Small intestine (tissue), 7 donors: ENCODE measurements around the gene FNDC3B. TPM values are rescaled to one million over a fixed set of nuclear protein-coding genes. Genes with fewer than 3 reads are reported as not detected.

Experiments used
- DNase-seq, 2 donors: peaks; one replicate each; pipeline versions ENCODE4 v3.0.0 to v3.0.0-alpha.2; 2013
- FAIRE-seq: peaks from 2 replicates; lab custom pipeline; 2012; peaks lifted over from hg19 to GRCh38; lab: Jason Lieb, UNC
- H3K27ac ChIP-seq, 3 donors: one replicate each; pipeline ENCODE4 v1.5.1; 2013; ENCODE audit warnings: low read length in 2 of 3, mild to moderate bottlenecking in 2 of 3, control low read depth in 1 of 3, inconsistent platforms in 1 of 3, low read depth in 1 of 3, moderate library complexity in 1 of 3
- H3K27me3 ChIP-seq, 3 donors: one replicate each; pipeline ENCODE4 v1.6.1; 2013; ENCODE audit warnings: low read length in 3 of 3, inconsistent platforms in 1 of 3; ENCODE audit not compliant: control insufficient read depth in 3 of 3, insufficient read depth in 3 of 3
- H3K36me3 ChIP-seq, 3 donors: one replicate each; pipeline ENCODE4 v1.6.1; 2013; ENCODE audit warnings: low read length in 3 of 3, inconsistent platforms in 1 of 3, low read depth in 1 of 3, mild to moderate bottlenecking in 1 of 3, moderate library complexity in 1 of 3; ENCODE audit not compliant: control insufficient read depth in 3 of 3, insufficient read depth in 2 of 3
- H3K4me1 ChIP-seq, 3 donors: one replicate each; pipeline ENCODE4 v1.6.1; 2013; ENCODE audit warnings: low read length in 2 of 3, inconsistent platforms in 1 of 3, low read depth in 1 of 3, mild to moderate bottlenecking in 1 of 3, moderate library complexity in 1 of 3; ENCODE audit not compliant: control insufficient read depth in 3 of 3, insufficient read depth in 2 of 3
- H3K4me3 ChIP-seq, 3 donors: one replicate each; pipeline ENCODE4 v1.5.1; 2013; ENCODE audit warnings: low read length in 3 of 3, control low read depth in 1 of 3, inconsistent platforms in 1 of 3, low read depth in 1 of 3, mild to moderate bottlenecking in 1 of 3, moderate library complexity in 1 of 3
- H3K9me3 ChIP-seq, 2 donors: one replicate each; pipeline ENCODE4 v1.6.1; 2013; ENCODE audit warnings: low read depth in 1 of 2, low read length in 1 of 2; ENCODE audit not compliant: control insufficient read depth in 2 of 2, insufficient read depth in 1 of 2
- WGBS, 3 donors: extraction: QIAGEN DNeasy Blood & Tissue Kit; methylation state at CpG; one replicate each; pipeline ENCODE4 v1.1.7; 2013; 5-methylcytosine and 5-hydroxymethylcytosine counted together
- polyA plus RNA-seq, 4 donors: library from polyadenylated mRNA; stranded (reverse) in 3 of 4; unstranded in 1 of 4; fragments of 200-250 nt in 3 of 4; fragments of 120-200 nt in 1 of 4; gene quantifications; one replicate each; pipeline versions ENCODE4 v1.2.1 to v1.2.3, GENCODE V29; 2013
- donor health status: healthy with polysubstance abuse.
- donor health status: control.
- donor health status: control.
- donor health status: Bipolar disorder and iron deficiency.
- donor health status: healthy.

The FNDC3B gene
- polyA plus RNA-seq, 4 donors = 6.0 to 24.7 (median 10.1) TPM

DNA sequence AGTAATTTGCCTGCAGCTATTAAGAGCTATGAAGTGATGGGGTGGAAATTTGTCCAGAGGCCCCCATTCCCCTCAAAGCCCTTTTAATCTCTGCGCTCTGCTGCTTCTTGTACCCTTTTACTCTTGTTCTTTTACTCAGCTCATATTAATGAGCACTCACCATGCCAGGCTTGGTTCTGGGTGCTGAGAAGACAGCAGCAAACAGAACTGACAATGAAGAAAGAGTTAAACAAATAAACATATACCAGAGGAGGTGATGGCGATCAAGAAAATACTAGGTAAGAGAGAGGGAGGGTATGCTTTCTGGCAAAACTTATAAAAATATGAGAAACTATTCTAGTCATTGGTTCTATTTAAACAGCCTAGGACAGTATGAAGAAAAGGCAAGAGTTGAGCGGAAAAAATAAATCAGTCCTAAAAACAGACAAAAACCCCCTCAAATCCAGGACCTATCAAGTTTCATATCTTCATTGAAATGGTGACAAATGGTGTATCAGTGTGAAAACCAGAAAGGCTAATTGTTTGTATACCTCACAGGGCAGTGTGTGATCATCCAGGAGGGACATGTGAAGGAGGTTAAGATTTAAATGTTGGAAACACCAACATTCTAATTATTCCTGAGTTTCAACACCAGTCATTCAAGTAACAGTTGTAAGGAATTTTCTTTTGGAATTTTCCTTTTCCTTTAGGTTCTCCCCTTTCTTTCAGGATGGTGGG lies 144.9 kb downstream of the FNDC3B start:
- no peak overlapping the region for H3K4me3 ChIP-seq
- 92 to 100% (median 96%) methylated on average over 3 of the region's 3 CpGs for WGBS, 3 donors
- H3K27me3 ChIP-seq = no peaks in the 10 kb centered on the region
- H3K36me3 ChIP-seq = no peaks in the 10 kb centered on the region
- no peak for DNase-seq
- H3K4me1 ChIP-seq = peaks cover 0 to 19% (median 9%) of the 10 kb centered on the region in 3 donors
- no peak overlapping the region for H3K27ac ChIP-seq
- no peak for FAIRE-seq
- H3K9me3 ChIP-seq = no peaks in the 10 kb centered on the region

- FAIRE-seq (no peak), DNase-seq (no peak)
- Histone ChIP-seq H3K27me3 (no peaks in the 10 kb centered on the region), H3K4me1 (peaks cover 0 to 5% (median 0%) of the 10 kb centered on the region in 3 donors), H3K27ac (no peak overlapping the region), H3K36me3 (no peaks in the 10 kb centered on the region), H3K4me3 (no peak overlapping the region), H3K9me3 (no peaks in the 10 kb centered on the region)
- WGBS, 3 donors = 57 to 80% (median 67%) methylated on average over 2 of the region's 2 CpGs
These were observed 146.5 kb downstream of the FNDC3B start for GRCh38 chr3:172185907-172186306.

GRCh38 chr3:172186607-172187006 lies 147.2 kb downstream of the FNDC3B start:
- FAIRE-seq (no peak), DNase-seq (no peak)
- peaks cover 0 to 5% (median 0%) of the 10 kb centered on the region in 3 donors for H3K4me1 ChIP-seq
- H3K4me3 ChIP-seq = no peak overlapping the region
- 94 to 99% (median 96%) methylated on average over 4 of the region's 4 CpGs for WGBS, 3 donors
- no peaks in the 10 kb centered on the region for H3K9me3 ChIP-seq
- H3K36me3 ChIP-seq = peaks cover 0 to 3% (median 0%) of the 10 kb centered on the region in 3 donors
- H3K27ac ChIP-seq = no peak overlapping the region
- no peaks in the 10 kb centered on the region for H3K27me3 ChIP-seq

GRCh38 chr3:172187511-172187910 lies 148.1 kb downstream of the FNDC3B start:
- FAIRE-seq (no peak), DNase-seq (no peak)
- Histone ChIP-seq H3K4me1 (no peaks in the 10 kb centered on the region), H3K27me3 (no peaks in the 10 kb centered on the region), H3K9me3 (no peaks in the 10 kb centered on the region), H3K4me3 (no peak overlapping the region), H3K36me3 (peaks cover 0 to 4% (median 0%) of the 10 kb centered on the region in 3 donors), H3K27ac (no peak overlapping the region)
- WGBS, 3 donors = 97 to 99% (median 98%) methylated on average over 6 of the region's 6 CpGs

DNA sequence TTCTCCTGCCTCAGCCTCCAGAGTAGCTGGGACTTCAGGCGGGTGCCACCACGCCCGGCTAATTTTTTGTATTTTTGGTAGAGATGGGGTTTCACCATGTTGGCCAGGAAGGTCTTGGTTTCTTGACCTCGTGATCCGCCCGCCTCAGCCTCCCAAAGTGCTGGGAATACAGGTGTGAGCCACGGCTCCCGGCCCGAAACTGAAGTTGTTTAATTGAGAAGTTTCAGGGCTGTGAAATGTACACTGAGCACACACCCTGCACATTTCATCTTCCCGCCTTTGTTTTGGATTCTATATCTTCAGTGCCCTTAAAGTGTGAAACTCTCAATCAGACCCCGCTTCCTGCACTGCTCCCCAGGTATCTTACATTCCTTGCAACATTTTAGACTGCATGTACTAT lies 149.1 kb downstream of the FNDC3B start:
- H3K4me1 ChIP-seq = no peaks in the 10 kb centered on the region
- H3K4me3 ChIP-seq = no peak overlapping the region
- FAIRE-seq (no peak), DNase-seq (no peak)
- WGBS, 3 donors = 93 to 95% (median 94%) methylated on average over 11 of the region's 11 CpGs
- peaks cover 0 to 4% (median 0%) of the 10 kb centered on the region in 3 donors for H3K36me3 ChIP-seq
- no peaks in the 10 kb centered on the region for H3K27me3 ChIP-seq
- no peaks in the 10 kb centered on the region for H3K9me3 ChIP-seq
- H3K27ac ChIP-seq = no peak overlapping the region

DNA sequence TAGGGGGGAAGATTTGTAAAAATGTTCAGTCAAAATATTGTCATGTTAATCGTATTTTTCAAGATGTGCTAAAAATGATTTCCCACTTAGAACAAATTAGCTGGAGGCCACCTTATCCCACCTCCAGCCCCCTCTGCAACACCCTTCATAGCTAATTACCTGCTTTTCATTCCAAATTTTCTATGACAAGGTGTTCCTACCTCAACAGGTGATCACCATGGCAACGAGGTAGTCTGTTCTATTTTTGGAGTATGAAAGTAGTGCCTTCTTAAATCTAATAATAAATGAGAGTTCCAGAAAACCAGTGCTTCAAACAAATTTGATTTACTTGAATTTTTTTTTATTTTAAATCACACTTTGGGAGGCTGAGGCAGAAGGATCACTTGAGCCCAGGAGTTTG lies 149.8 kb downstream of the FNDC3B start:
- H3K36me3 ChIP-seq = peaks cover 0 to 4% (median 0%) of the 10 kb centered on the region in 3 donors
- H3K4me1 ChIP-seq = no peaks in the 10 kb centered on the region
- no peak overlapping the region for H3K27ac ChIP-seq
- no peak overlapping the region for H3K4me3 ChIP-seq
- H3K9me3 ChIP-seq = no peaks in the 10 kb centered on the region
- no peaks in the 10 kb centered on the region for H3K27me3 ChIP-seq
- DNase-seq = no peak
- 81 to 91% (median 86%) methylated on average over 2 of the region's 2 CpGs for WGBS, 3 donors
- FAIRE-seq = no peak

GRCh38 chr3:172189987-172190603 lies 150.7 kb downstream of the FNDC3B start:
- Histone ChIP-seq H3K27ac (no peak overlapping the region), H3K36me3 (peaks cover 0 to 4% (median 0%) of the 10 kb centered on the region in 3 donors), H3K9me3 (no peaks in the 10 kb centered on the region), H3K27me3 (no peaks in the 10 kb centered on the region), H3K4me3 (no peak overlapping the region), H3K4me1 (no peaks in the 10 kb centered on the region)
- 87 to 96% (median 95%) methylated on average over 7 of the region's 7 CpGs for WGBS, 3 donors
- DNase-seq (no peak), FAIRE-seq (no peak)

DNA sequence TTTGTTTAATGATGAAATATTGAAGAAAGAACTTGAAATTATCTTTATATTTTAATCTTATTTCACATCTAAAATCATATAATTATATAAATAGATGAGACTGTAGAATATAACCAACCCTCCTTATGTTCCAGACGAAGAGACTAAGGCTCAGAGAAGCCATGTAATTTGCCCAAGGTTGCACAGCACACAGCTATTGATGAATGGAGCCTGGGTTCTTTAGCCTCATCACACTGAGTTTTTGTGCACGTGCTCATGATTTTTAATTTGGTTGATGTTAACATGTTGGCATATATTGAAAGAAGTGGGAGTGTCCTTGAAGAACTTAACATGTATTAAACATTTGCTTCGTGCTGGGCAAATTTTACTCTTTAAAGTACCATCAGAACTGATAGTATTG lies 151.6 kb downstream of the FNDC3B start:
- no peaks in the 10 kb centered on the region for H3K9me3 ChIP-seq
- no peak overlapping the region for H3K4me3 ChIP-seq
- H3K27me3 ChIP-seq = no peaks in the 10 kb centered on the region
- no peak for DNase-seq
- no peak for FAIRE-seq
- peaks cover 0 to 4% (median 0%) of the 10 kb centered on the region in 3 donors for H3K36me3 ChIP-seq
- WGBS, 3 donors = 90 to 92% (median 91%) methylated on average over 3 of the region's 3 CpGs
- H3K4me1 ChIP-seq = no peaks in the 10 kb centered on the region
- no peak overlapping the region for H3K27ac ChIP-seq
